Fibroblast of skin of back (primary cell): ENCODE data around the gene SARDH.
"Not testable (repeated sequence)": the region's sequence is repeated elsewhere in the genome, so short reads cannot be mapped to it uniquely, and the experiment has no call there.

Source experiments
- DNase-seq: peaks from one replicate; pipeline ENCODE4 v3.0.0-alpha.2; 2013

Gene SARDH

DNA sequence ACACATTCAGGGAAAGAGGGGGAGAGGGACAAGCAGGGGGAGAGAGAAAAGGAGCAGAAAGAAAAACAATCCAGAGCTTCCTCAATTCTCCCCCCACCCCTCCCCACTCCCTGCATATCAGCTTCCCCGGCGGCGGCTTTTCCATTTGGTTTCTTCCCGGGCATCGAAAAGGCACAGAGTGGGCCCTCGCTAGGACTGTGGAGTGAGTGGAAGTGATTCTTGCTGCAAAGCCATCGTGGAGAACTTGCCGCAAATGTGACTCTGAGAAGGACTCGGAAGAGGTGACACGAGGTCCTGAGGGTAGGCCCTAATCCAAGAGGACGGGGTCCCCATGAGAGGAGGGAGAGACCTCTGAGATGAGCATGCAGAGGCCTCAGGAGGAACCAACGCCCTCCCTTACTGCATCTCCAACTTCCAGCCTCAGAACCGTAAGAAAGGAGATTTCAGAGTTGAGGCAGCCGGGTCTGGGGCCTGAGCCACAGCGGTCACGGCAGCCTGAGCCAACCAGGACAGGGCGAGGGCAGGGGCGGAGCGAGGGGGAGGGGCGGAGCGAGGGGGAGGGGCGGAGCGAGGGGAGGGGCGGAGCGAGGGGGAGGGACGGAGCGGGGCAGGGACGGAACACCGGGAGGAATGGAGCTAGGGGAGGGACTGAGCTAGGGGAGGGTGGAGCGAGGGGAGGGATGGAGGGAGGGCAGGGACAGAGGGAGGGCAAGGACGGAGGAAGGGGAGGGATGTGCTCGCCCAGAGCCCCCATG is 21.2 kb upstream of the SARDH start:
- DNase-seq = no peak

DNA sequence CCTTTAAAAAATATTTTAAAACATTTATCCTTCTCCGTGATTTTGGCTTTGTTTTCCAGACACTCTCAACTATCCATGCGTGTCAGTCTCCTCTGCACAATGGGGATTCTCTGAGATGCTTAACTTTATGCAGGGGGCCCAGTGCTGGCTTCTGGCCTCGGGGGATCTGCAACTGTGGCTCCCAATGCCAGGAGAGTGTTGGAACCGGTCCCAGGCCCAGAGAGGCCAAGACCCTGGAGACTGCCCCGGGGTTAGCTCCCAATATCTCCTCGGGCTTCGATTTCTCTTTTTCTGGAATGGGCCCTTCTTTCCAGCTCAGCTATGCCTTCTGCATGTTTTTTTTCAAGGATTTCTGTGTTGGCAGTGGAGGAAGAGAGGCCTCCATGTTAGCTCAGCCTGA is 20.1 kb upstream of the SARDH start:
- no peak for DNase-seq

DNA sequence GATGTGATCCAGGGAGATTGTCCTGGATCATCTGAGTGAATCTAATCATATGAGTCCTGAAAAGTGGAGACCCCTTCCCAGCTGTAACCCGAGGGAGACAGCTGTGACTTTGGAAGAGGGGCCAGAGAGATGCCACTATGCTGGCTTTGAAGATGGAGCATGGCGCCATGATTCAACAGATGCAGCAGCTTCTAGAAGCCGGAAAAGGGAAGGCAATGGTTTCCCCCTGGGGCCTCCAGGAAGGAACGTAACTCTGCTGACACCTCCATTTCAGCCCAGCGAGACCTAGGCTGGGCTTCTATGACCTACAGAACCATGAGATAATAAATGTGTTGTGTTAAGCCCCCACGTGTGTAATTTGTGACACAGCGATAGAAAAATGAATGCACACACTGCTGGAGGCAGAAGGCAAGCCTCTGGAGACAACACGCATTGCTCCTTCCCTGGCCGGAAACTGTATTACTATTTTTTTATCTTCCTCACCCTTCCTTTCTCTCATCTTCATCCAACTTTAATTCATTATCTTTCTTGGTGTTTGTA is 16.6 kb upstream of the SARDH start:
- peak; percentile 9 for DNase-seq

DNA sequence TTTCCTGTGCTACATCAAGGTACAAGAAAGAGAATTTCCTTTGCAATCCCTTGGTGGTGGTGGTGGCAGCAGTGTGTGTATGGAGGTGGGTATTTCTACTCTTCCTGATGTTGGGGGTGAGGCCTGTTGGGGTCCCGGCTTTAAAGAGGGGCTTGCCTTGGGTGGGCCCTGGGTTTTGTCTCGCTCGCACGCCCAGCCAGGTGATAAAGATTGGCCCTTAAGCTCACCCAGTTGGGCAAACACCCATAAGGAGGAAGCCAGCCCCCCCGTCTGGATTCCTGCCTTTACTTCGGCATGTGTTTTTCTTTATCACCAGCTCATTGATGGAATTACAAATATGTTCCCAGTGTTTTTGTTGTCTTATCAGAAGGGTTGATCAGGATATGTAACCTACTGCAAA is 16.0 kb upstream of the SARDH start:
- DNase-seq = no peak

DNA sequence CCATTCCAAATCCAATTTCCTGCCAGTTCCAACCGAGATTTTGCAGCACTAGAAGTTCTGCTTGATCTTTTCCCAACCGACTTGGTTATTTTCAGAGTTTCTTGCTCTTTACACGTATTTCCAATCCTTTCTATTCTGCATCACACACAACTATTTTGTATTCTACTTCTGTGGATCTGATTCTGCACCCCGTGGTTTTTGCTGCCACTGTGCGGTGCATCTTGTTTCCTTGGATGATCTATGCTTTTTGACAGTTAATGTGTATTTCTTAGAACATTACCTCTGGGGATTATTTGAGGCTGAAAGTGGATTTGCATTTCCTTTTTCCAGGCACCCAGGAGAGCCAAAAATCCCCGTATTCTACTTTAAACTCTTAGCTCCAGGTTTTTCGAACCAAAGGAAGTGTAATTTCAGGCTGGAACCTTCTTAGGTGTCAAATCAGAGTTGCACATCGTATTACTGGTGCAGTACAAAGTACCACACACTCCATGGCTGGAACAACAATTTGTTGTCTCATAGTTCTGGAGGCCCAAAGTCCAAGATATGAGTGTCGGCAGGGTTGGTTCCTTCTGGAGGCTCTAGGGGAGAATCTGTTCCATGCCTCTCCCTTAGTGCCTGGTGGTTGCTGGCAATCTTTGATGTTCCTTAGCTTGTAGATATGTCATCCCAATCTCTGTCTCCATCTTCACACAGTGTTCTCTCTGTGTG is 14.7 kb upstream of the SARDH start:
- DNase-seq = no peak

DNA sequence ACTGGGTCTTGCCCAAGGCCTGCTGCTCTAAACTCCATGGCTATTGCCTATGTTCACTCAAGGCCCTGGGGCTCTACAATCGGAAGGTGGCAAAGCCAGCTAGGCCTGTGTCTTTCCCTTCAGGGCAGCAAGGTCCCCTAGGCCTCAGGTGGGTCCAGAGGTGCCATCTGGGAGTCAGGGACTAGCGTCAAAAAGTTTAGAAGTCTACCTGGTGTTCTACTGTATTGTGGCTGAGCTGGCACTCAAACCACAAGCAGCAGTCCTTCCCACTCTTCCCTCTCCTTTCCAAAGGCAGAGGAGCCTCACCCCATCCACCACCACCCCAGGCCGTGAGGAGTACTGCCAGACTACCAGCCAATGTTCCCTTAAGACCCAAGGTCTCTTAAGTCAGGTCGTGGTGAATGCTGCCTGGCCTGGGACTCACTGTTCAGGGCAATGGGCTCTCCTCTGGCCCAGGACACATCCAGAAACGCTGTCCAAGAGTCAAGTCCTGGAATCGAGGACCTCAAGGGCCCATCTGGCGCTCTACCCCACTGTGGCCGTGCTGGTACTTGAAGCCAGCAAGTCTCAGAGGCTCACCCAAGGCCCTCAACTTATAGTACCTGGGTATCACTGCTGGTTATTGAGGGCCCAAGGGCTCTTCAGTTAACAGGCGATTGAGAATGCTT is 13.0 kb upstream of the SARDH start:
- DNase-seq = no peak

DNA sequence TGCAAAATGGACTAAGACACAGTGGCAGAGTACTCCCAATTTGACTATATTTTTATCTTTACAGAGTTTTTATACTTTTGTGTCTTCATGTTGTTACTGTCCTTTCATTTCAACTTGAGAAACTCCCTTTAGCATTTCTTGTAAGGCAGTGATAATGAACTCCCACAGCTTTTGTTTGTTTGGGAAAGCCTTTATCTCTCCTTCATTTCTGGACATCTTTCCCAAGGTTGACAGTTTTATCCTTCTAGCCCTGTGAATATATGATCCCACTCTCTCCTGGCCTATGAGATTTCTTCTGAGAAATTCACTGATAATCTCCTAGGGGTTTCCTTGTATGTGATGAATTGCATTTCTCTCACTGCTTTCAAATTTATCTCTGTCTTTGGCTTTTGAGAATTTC is 9.2 kb upstream of the SARDH start:
- no peak for DNase-seq

DNA sequence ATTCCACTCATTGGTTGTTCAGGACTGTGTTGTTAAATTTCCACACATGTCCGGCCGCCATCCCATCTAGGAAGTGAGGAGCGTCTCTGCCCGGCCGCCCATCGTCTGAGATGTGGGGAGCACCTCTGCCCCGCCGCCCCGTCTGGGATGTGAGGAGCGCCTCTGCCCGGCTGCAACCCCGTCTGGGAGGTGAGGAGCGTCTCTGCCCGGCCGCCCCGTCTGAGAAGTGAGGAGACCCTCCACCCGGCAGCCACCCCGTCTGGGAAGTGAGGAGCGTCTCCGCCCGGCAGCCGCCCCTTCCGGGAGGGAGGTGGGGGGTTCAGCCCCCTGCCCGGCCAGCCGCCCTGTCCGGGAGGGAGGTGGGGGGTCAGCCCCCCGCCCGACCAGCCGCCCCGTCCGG is 6.4 kb upstream of the SARDH start:
- not testable (repeated sequence) for DNase-seq

DNA sequence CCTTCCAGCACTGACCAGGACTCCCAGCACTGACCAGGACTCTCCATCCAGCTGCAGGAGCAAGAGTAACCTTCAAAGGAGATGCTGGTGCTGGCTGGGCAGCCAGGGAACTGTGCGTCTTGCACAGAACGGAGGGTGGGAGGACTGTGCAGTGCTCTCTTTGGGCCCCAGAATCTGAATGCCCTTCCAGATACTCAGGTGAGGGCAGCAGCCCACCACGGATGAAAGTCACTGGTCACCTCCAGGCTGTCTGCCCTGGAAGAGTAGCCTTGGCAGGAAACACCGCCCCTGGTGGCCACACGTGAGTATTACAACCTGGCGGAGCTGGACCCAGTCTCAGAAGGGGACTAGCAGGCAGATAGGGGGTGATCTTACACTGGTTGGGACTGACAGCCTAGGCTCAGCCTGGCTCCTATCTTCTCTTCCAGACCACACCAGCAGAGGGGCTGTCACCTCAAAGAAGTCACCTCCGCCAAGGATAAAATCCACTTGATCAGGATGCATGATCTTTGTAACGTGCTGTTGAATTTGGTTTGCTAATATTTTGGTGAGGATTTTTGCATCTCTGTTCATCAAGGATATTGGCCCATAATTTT is 4.8 kb upstream of the SARDH start:
- DNase-seq = peak; percentile 59

DNA sequence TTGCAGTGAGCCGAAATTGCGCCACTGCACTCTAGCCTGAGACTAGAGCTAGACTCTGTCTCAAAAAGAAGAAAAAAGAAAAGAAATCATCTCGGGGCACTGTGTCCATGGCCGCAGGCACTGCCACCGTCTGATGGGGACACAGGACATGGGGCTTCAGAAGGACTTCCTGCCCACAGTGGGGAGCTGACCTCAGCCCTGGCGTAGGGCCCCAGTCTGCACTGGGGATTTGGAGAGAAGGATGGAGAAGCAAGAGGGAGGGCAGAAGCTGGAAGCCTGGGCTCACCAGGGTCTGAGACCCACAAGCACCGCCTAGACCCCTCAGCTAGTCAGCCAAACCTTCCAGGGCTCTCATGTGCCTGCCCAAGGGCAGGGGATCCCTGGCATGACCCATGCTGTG is 4.1 kb upstream of the SARDH start:
- no peak for DNase-seq

DNA sequence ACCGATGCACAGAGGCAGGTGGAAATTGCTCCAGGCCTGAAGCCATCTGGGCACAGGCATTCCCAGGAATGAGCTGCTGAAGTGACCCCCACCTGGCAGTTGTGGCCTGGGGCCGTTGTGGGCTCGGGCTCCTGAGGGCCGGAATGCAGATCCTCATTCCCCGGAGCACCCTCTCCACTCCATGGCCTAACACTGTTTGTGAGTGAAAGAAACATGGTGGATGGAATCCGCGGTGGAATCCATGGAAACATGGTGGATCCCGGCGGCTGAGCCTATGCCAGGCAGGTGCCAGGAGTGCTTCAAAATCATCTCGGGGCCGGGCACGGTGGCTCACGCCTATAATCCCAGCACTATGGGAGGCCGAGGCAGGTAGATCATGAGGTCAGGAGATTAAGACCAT is 3.6 kb upstream of the SARDH start:
- DNase-seq = no peak

DNA sequence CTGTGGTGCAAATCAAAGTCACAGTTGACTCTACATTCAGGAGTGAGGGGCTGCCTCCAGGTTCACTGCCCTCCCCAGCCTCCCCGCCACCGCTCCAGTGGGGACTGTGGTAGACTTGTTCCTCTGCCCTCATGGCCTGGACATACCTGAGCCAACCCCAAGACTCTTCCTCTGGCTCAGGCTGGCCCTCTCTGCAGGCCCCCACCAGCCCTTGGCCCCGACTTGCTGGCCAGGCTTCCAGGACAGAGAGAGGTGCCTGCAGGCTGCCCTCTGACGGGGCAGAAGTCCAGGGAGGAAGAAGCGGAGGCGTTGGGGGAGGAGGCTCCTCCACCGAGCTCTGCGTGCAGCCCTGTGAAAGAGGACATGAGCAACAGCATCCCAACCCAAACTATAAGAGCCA is 2.8 kb upstream of the SARDH start:
- no peak for DNase-seq

DNA sequence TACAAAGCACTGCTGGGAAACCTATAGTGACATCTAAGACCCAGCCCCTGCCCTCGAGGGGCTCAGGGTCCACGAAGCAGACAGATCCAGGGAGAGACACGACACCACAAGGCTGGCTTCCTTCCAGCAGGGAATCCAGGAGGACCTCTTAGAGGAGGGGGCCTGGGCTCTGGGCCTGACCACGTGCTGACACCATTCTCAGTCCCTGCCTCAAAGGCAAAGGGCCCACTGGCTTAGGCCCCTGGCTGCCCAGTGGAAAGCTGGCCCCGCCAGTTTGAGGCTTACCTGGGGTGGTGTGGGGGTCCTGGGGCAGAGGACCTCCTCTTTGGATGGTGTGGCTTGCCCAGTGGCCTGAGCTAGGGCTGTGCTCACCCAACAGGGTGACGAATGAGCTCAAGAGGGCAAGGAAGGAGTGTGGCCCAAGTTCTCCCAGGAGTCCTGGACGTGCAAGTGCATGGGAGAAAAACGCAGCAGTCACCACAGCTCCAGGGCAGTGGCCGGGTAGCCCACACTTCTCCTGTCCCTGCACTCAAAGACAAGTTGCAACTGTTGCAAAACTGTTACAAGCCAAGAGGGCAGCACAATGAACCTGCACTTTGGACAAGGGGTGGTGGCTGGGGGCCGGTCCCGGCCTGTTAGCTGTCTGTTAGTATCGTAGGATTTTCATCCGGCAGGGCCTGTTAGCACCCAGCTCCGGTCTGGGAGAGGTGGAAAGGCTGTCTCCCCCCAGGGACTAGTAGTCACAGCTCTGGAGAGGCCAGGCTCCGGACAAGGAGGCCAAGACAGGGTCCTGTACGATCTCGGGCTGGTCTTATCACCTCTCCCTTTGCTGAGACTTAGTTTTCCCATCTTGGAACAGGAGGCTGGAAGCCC is 1.5 kb upstream of the SARDH start:
- no peak for DNase-seq

DNA sequence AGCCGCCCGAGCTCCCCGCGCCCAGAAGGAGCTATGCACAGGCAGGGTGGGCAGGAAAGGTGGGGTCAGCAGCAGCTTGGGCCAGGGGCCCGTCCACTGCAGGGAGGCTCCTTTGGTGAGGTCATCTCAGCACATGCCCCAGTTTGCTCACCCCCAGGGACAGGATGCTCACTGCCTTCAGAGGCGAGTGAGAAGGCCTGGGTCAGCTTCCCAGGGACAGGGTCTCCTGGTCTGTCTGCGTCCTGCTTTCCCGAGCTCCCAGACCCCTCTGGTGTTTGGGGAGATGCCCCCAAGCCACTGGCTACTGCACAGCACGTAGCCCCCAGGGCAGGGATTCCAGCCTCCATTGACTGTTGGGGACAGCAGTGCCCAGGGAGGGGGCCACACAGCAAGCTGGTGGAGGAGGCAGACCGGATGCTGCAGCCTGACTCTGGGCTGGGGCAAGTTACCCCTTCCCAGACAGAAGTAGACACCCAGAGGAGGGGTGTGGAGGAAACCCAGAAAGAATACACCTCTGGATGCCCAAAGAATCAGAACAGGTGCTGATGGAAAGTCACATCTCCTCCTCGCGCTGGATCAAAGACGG is 581 bp upstream of the SARDH start:
- no peak for DNase-seq

DNA sequence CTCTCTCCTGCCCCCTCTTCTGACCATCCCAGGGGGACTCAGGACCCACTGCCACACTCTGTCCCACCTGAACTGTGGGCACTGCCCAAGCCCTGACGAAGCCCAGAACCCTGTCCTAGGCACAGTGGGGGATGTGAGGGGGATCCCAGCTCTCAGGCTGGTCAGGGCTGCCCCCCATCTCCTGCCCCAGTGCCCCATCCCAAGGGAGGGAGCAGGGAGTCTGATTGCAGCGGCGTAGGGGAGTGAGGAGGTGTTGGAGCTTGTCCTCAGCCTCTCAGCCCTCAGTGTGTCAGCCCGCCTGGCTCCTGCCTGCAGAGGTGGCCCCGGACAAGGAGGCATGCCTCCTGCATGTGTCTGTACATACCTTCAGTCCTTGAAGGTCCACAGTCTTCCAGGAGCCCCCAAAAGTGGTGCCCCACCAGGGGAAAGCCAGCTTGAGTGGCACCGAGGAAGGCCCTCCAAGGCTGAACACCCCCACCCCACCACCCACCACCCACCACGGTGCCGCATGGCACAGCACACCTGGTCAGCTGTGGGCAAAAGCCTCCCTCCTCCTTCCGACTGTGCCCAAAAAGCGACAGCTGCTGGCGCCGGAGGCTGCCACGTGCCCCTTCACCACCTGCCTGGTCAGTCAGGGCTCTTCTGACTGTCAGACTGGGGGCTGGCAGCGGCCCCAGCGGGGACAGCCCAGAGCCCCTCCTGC is 930 bp downstream of the SARDH start:
- DNase-seq = no peak

DNA sequence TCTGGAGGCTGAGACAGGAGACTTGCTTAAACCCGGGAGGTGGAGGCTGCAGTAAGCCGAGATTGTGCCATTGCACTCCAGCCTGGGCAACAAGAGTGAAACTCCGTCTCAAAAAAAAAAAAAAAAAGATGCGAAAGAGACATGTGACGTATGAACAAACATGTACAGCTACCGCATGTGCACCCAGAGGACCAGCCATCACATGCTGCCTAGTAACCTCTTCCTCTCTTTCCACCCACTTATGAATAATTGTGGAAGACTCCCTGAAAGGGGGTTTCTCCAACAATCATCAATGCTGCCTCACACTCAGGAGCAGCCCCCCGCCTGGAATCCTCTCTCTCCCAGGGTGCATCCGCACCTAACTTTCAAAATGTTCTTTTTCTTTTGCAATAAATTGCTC is 2.2 kb downstream of the SARDH start:
- DNase-seq = no peak

DNA sequence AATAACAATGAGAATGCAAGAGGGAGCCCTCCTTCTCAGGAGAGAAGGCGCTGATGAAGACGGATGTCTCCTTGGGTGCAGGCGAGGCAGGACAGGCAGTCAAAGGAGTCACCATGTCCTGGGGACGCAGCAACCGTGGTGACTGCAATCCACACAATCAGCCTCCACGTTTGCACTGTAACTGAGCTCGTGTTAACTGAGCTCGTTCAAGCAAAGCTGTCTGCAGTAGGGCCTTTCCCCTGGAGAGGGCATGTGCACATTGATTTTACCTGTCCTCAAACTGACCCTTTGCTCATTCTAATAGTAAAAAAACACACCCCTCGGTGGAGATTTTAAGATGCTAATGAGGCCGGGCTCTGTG is 2.8 kb downstream of the SARDH start:
- no peak for DNase-seq

DNA sequence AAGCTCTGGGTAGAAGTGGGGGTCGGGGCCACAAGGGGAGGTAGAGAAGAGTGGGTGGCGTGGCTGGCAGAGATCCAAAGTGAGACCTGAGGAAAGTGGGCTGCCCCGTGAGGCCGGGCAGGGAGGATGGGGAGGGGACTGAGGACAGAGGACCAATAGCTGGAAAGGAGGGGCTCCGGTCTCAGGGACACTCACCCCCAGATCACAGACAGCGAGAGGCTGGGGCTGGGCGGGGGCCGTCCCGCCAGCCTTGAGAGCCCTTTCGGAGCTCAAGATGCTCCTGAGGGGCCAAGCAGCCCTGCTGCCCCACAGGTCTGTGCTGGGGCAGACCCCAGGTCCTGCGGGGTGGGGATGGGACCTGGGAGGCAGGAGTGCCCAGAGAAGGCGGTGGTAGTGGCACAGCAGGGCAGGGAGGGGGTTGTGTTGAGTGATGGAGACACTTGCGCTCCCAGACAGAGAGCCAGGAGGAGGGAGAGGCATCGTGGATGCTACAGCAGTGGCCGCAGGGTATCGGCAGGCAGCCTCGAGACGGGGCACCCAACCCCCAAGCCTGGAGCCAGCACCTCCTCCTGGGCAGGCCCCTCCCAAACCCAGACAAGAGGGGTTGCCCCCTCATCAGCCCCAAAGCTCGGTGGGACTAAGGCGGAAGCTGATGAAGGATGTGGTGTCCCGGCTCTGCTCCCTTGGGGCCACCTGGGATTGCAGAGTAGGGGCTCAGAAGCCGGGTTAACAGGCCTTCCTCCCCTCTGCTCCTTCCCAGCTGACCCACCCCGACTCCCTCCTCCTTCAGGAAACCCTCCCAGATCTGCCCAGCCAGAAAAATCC is 3.4 kb downstream of the SARDH start:
- DNase-seq = no peak

DNA sequence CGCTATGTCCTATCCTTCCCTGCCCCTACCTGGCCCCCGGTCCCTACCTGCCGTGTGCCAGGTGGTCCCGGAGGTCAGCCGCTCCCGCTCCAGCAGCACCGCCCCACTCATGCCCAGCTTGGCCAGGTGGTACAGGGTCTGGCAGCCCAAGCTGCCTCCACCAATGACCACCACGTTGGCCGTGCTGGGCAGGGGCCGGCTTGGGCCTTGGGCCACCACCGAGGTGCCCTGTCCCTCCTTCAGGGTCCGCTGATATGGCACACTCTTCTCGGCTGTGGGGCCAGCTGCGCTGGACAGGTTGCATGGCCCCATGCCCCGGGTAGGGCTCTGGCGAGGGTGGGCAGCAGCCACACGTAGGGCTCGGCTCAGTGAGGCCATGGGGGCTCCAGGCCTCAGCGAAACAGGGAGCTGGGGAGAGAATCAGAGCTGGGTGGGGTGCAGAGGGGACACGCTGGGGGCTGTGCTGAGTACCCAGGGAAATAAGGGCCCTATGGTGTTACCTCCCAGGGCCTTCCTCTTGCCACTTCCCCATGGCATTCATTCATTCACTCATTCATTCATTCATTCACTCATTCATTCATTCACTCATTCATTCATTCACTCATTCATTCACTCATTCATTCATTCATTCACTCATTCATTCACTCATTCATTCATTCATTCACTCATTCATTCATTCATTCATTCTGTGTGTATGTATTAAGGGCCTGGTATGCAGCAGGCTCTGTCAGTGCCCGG is 4.2 kb downstream of the SARDH start:
- no peak for DNase-seq

DNA sequence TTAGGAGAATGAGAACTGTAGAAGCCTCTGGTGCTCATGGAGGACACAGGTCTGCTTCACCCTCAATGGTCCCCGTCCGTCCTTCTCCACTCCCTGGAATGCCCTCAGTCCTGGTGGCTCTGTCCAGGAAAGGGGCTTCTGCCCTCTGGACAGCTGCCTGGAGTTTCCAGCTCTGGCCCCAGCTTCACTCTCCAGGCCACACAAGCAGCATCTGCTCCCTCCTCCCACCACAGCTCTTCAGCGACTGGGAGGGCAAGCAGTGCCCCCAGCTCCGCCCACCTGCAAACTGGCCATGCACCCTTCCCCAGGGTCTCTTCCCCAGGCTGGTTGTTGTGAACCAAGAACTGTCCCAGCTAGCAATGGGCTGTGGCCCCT is 4.7 kb downstream of the SARDH start:
- DNase-seq = no peak
